Effector memory CD8-positive, alpha-beta T cell (primary cell): Measurements from ENCODE around the gene ANXA10.

ENCODE experiments used
- ATAC-seq: fragments of 150-1000 bp; cut with Tn5 transposase; replicated peaks from 2 replicates; pipeline ENCODE4 v1.10.0; 2021; ENCODE audit warnings: mild to moderate bottlenecking, moderate library complexity
- DNase-seq, 3 experiments: peaks; one replicate each; pipeline ENCODE4 v3.0.0; 2021
- H3K27ac Mint-ChIP-seq, 2 donors: one replicate each; pipeline ENCODE4 v1.8.0; 2022; ENCODE audit warnings: mild to moderate bottlenecking in 2 of 2, mixed read lengths in 2 of 2, moderate library complexity in 2 of 2
- H3K27me3 Mint-ChIP-seq, 2 donors: one replicate each; pipeline ENCODE4 v1.8.0; 2022; ENCODE audit warnings: mixed read lengths in 2 of 2
- H3K36me3 Mint-ChIP-seq: one replicate; pipeline ENCODE4 v1.8.0; 2022; ENCODE audit warnings: mild to moderate bottlenecking, moderate library complexity, mixed read lengths; ENCODE audit not compliant: insufficient read depth
- H3K4me1 Mint-ChIP-seq, 2 donors: one replicate each; pipeline ENCODE4 v1.8.0; 2022; ENCODE audit warnings: low read depth in 2 of 2, mixed read lengths in 2 of 2
- H3K4me3 Mint-ChIP-seq, 2 donors: one replicate each; pipeline ENCODE4 v1.8.0; 2022; ENCODE audit warnings: mild to moderate bottlenecking in 2 of 2, mixed read lengths in 2 of 2, moderate library complexity in 2 of 2
- H3K9me3 Mint-ChIP-seq, 2 donors: one replicate each; pipeline ENCODE4 v1.8.0; 2022; ENCODE audit warnings: mixed read lengths in 2 of 2

ANXA10 gene

DNA sequence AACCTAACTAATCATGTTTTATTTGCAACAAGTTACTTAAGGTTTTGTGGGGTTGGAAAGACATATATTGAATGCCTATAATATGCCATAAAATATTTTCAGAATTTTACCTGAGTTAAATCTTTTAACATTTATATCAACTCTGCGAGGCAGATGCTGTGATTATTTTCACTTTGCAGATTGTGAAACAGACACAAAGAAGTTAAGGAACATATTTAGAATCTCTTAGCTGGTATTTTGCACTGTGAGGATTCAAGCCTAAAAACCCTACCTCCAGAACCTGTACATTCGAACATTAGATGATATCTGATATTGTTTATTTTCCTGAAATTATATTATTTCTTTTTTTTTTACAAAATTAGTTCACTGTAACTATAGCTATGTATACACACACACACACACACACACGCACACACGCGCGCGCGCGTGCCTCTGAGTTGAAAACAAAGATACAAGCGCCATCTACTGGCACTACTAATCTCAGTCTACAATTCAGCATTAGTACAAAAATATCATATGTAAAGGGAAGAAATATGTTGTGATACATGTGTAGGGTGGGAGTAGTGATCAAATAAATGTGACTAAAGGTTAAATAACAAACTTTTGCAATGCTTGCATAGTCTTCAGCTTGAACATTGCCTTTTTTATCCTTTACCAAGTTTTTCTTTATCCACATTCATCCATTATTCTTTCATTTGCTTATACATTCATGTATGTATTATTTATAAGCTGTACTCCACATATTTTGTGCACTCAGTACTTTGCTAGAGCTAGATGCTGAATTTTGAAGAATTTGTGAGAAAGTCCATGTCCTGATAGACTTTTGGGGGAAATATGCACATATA is 61.5 kb downstream of the ANXA10 start:
- H3K9me3 Mint-ChIP-seq: no peaks in the 10 kb centered on the region
- DNase-seq (peak; percentile 36 to 48 (median 41)), ATAC-seq (peak; percentile 74)
- peak overlapping the region; percentile 51 to 63 for H3K4me3 Mint-ChIP-seq
- peaks cover 5 to 10% of the 10 kb centered on the region in 2 donors for H3K27me3 Mint-ChIP-seq
- H3K4me1 Mint-ChIP-seq: peaks cover 6 to 7% of the 10 kb centered on the region in 2 donors
- peak overlapping the region in 1 of 2 donors; percentile 21 for H3K27ac Mint-ChIP-seq
- no peaks in the 10 kb centered on the region for H3K36me3 Mint-ChIP-seq

DNA sequence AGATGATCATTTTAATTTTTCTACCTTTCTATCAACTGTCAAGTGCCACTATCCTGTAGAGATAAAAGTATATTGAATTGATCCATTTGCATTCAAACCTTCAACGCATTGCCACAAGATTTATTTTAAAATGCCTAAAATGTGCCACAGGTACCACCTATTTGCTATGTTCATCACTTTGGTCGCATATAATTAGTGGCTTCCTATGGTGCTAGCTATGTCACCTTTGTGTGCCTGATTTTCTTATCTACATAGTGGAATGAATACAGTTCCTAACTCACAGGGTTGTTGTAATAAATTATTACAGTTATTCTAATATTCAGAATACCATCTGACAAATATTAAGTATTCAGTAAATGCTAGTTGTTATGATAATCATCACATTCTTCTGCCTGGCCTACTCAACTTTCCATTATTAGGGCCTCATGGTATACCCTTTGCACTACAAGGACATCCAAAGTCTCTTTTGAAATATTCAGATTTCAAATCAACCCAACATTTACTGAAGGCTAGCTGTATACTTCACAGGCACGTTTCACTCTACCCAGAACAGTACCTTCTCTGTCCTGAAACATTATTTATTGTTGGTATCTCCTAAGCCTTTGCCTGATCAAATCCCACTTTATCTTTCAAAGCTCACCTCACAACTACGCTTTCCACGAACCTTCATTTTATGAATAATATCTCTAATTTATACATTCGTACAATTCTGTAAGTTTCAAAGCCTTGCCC is 62.4 kb downstream of the ANXA10 start:
- Mint-ChIP-seq H3K27me3 (peaks cover 5 to 7% of the 10 kb centered on the region in 2 donors), H3K36me3 (no peaks in the 10 kb centered on the region), H3K4me3 (no peak overlapping the region), H3K27ac (no peak overlapping the region), H3K4me1 (peaks cover 6 to 7% of the 10 kb centered on the region in 2 donors), H3K9me3 (no peaks in the 10 kb centered on the region)
- no peak for ATAC-seq
- DNase-seq: no peak

DNA sequence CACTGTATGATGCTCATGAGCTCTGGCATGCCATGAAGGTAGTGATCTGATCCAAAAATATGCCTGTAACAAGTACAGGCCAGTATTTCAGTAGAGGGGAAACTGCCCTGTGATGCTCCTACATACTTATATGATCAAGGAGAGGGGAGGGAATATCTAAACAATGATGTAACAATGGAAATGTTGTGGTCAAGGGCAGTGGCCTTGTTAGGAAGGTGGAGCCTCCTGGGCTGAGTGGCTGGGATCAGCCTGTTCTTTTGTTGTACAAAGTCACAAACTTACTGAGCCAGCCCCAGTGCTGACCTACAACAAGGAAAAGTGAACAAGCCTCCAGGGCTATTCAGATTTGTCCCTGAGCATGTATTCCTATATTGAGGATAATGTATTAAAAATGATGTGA is 70.3 kb downstream of the ANXA10 start:
- no peaks in the 10 kb centered on the region for H3K4me1 Mint-ChIP-seq
- H3K4me3 Mint-ChIP-seq: no peak overlapping the region
- H3K36me3 Mint-ChIP-seq: no peaks in the 10 kb centered on the region
- no peak overlapping the region for H3K27ac Mint-ChIP-seq
- DNase-seq (no peak), ATAC-seq (no peak)
- peaks cover 0 to 6% of the 10 kb centered on the region in 2 donors for H3K27me3 Mint-ChIP-seq
- no peaks in the 10 kb centered on the region for H3K9me3 Mint-ChIP-seq

GRCh38 chr4:168163106-168163505 is 70.8 kb downstream of the ANXA10 start:
- H3K27me3 Mint-ChIP-seq: peaks cover 0 to 6% of the 10 kb centered on the region in 2 donors
- H3K4me3 Mint-ChIP-seq: no peak overlapping the region
- H3K9me3 Mint-ChIP-seq: no peaks in the 10 kb centered on the region
- ATAC-seq (no peak), DNase-seq (no peak)
- no peaks in the 10 kb centered on the region for H3K36me3 Mint-ChIP-seq
- no peak overlapping the region for H3K27ac Mint-ChIP-seq
- H3K4me1 Mint-ChIP-seq: no peaks in the 10 kb centered on the region

DNA sequence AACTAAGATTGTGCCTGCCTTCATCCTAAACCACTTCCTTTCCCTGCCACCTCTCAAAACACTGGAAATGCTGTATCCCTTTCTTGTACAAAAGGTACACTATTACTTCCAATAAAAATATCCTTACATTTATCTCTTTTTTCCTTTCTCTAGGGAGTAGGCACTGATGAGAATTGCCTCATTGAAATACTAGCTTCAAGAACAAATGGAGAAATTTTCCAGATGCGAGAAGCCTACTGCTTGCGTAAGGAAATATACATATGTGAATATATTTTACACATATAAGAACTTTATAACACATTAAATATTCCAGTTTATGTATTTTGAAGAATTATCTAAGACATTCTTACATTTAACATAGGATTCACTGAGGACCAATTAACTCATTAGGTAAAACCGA is 71.7 kb downstream of the ANXA10 start:
- DNase-seq (no peak), ATAC-seq (no peak)
- Mint-ChIP-seq H3K9me3 (no peaks in the 10 kb centered on the region), H3K36me3 (no peaks in the 10 kb centered on the region), H3K4me1 (no peaks in the 10 kb centered on the region), H3K4me3 (no peak overlapping the region), H3K27ac (no peak overlapping the region), H3K27me3 (peaks cover 0 to 6% of the 10 kb centered on the region in 2 donors)

DNA sequence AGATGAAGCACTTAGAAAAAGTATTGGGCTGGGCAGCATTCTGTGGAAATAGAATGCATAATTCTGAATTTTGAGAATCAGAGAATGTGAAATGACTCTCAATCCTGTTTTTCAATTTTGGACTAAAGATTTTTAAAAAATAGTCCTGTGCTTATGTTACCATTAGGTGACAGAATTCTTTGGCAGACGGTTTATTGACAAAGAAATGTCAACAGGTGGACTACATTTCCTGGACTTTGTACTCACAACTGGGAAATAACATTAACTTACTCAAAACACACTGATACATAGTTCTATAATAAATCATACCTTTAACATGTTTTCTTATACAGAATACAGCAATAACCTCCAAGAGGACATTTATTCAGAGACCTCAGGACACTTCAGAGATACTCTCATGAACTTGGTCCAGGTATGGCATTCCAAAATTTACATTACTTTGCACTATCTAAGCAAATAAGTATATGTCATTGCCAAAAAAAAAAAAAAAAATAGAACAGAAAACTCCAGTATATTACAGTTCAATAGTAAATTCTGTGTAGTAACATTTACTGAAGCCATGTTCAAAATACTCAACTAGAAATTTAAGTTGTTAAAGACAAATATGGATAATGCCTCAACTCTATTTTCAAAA is 72.7 kb downstream of the ANXA10 start:
- H3K4me3 Mint-ChIP-seq: no peak overlapping the region
- H3K4me1 Mint-ChIP-seq: no peaks in the 10 kb centered on the region
- H3K9me3 Mint-ChIP-seq: no peaks in the 10 kb centered on the region
- no peak overlapping the region for H3K27ac Mint-ChIP-seq
- ATAC-seq (no peak), DNase-seq (no peak)
- H3K27me3 Mint-ChIP-seq: peaks cover 0 to 6% of the 10 kb centered on the region in 2 donors
- H3K36me3 Mint-ChIP-seq: no peaks in the 10 kb centered on the region

DNA sequence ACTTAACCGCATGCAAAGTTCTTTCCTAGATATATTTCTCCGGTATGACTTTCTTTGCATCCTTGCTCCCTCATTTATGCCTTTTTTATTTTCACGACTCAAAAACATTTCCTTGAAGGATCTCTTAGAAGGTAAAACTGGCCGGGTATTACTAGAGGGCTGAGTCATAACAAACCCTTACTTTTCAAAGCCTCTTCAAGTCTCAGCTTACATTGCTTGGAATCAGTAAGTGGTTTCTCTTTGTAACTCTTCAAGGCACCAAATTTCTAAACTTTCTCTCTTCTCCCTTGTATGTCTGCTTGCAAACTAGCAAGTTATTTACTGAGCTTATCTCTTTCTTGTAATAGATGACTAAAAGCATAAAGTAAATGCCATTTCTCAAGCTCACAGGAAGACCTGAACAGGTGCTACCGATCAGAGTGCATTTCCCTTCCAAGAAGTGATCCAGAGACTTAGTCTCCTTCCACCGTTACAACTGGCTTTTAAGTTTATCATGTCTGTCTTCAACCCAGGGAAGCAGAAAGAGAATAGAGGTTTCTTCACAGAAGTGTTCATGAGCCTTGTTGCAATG is 75.5 kb downstream of the ANXA10 start:
- Mint-ChIP-seq H3K27me3 (peaks cover 0 to 6% of the 10 kb centered on the region in 2 donors), H3K9me3 (no peaks in the 10 kb centered on the region), H3K27ac (no peak overlapping the region), H3K4me1 (no peaks in the 10 kb centered on the region), H3K4me3 (no peak overlapping the region), H3K36me3 (no peaks in the 10 kb centered on the region)
- DNase-seq (no peak), ATAC-seq (no peak)

GRCh38 chr4:168174308-168174707 is 82.0 kb downstream of the ANXA10 start:
- H3K9me3 Mint-ChIP-seq: no peaks in the 10 kb centered on the region
- no peaks in the 10 kb centered on the region for H3K36me3 Mint-ChIP-seq
- no peak for DNase-seq
- H3K27me3 Mint-ChIP-seq: no peaks in the 10 kb centered on the region
- H3K4me3 Mint-ChIP-seq: no peak overlapping the region
- no peak for ATAC-seq
- no peaks in the 10 kb centered on the region for H3K4me1 Mint-ChIP-seq
- no peak overlapping the region for H3K27ac Mint-ChIP-seq

DNA sequence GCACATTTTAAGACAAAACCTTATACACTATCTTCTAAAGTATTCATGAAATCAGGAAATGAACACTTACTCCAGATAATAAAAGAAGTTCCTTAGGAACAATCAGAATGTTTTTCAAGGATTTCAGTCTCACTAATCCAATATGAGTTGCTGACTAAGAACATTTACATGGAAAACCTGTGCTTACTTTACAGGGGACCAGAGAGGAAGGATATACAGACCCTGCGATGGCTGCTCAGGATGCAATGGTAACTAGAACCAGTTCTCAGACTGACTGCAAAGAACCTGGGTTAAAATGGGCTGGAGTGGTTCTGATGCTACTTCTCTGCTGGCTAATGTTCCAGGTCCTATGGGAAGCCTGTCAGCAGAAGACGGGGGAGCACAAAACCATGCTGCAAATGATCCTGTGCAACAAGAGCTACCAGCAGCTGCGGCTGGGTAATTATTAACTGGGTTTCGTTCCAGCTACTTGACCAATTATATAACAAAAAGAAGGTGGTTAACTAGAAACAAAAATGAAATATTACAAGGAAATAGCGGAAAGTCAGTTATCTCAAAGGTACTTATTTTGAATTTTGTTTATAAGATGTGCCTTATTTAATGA is 85.3 kb downstream of the ANXA10 start:
- no peak overlapping the region for H3K27ac Mint-ChIP-seq
- no peaks in the 10 kb centered on the region for H3K4me1 Mint-ChIP-seq
- DNase-seq: no peak
- H3K36me3 Mint-ChIP-seq: no peaks in the 10 kb centered on the region
- ATAC-seq: no peak
- H3K9me3 Mint-ChIP-seq: no peaks in the 10 kb centered on the region
- H3K4me3 Mint-ChIP-seq: no peak overlapping the region
- H3K27me3 Mint-ChIP-seq: no peaks in the 10 kb centered on the region

GRCh38 chr4:168183717-168184571 is 91.6 kb downstream of the ANXA10 start:
- H3K27ac Mint-ChIP-seq: no peak overlapping the region
- DNase-seq (no peak), ATAC-seq (no peak)

DNA sequence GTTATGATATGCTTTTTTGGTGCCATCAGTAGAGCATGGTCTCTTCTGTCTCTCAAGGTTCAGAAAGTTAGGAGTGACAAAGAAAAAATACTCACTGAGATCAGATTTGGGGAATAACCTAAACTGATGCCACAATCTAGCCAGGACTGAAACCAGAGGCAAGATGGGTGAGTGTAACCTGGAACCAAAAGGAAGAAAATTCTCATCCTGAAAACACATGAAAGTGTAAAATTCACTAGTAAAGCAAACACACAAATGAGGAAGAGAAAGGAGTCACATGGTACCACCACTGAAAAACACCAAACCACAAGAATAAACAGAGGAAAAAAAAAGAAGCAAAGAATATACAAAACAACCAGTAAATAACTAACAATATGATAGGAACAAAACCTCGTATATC is 96.4 kb downstream of the ANXA10 start:
- H3K9me3 Mint-ChIP-seq: no peaks in the 10 kb centered on the region
- no peak for ATAC-seq

More at GRCh38 chr4:168183717-168184571, 91.6 kb downstream of the ANXA10 start:
- Mint-ChIP-seq H3K36me3 (no peaks in the 10 kb centered on the region), H3K4me3 (no peak overlapping the region), H3K27me3 (no peaks in the 10 kb centered on the region), H3K4me1 (no peaks in the 10 kb centered on the region), H3K9me3 (no peaks in the 10 kb centered on the region)

GRCh38 chr4:168197926-168198325 is 105.6 kb downstream of the ANXA10 start:
- no peak overlapping the region for H3K27ac Mint-ChIP-seq
- ATAC-seq: no peak
- peaks cover 0 to 2% of the 10 kb centered on the region in 2 donors for H3K4me1 Mint-ChIP-seq
- H3K9me3 Mint-ChIP-seq: peaks cover 0 to 9% of the 10 kb centered on the region in 2 donors
- DNase-seq: no peak
- H3K4me3 Mint-ChIP-seq: no peak overlapping the region
- no peaks in the 10 kb centered on the region for H3K36me3 Mint-ChIP-seq
- H3K27me3 Mint-ChIP-seq: peaks cover 0 to 9% of the 10 kb centered on the region in 2 donors

More for the DNA sequence above, 96.4 kb downstream of the ANXA10 start:
- no peaks in the 10 kb centered on the region for H3K27me3 Mint-ChIP-seq
- H3K4me3 Mint-ChIP-seq: no peak overlapping the region
- no peak overlapping the region for H3K27ac Mint-ChIP-seq
- H3K36me3 Mint-ChIP-seq: no peaks in the 10 kb centered on the region
- DNase-seq: no peak
- H3K4me1 Mint-ChIP-seq: no peaks in the 10 kb centered on the region
